ENCODE data around the gene GHDC. TPM values are rescaled to one million over a fixed set of nuclear protein-coding genes. Genes with fewer than 3 reads are reported as not detected.
"Not testable (repeated sequence)": the region's sequence is repeated elsewhere in the genome, so short reads cannot be mapped to it uniquely, and the experiment has no call there.

GHDC gene
- total RNA-seq, 1 donor from 2014 or later: 30.9 TPM

GRCh38 chr17:42160531-42160910 is 33.8 kb downstream of the GHDC start:
- Histone ChIP-seq H3K27me3 (no peaks in the 10 kb centered on the region), H3K27ac (no peak overlapping the region), H3K36me3 (no peaks in the 10 kb centered on the region), H3K4me1 (peaks cover 2% of the 10 kb centered on the region), H3K4me3 (no peak overlapping the region), H3K9me3 (no peaks in the 10 kb centered on the region)
- TF ChIP-seq CTCF (IDR thresholded peaks at IDR 0.05): no peak
- intact Hi-C loops (cut with DNase I): no loop called here
- no peak for ATAC-seq
- no peak for DNase-seq

- ATAC-seq (no peak), DNase-seq (no peak)
- Histone ChIP-seq H3K27ac (no peak overlapping the region), H3K27me3 (no peaks in the 10 kb centered on the region), H3K4me1 (peaks cover 4% of the 10 kb centered on the region), H3K9me3 (no peaks in the 10 kb centered on the region), H3K4me3 (no peak overlapping the region), H3K36me3 (no peaks in the 10 kb centered on the region)
- intact Hi-C loops (cut with DNase I): no loop called here
- TF ChIP-seq CTCF (IDR thresholded peaks at IDR 0.05): no peak
Observed at GRCh38 chr17:42159796-42160530, 34.3 kb downstream of the GHDC start.

GRCh38 chr17:42155614-42156045 is 38.7 kb downstream of the GHDC start:
- Histone ChIP-seq H3K27ac (peak overlapping the region; percentile 80), H3K4me3 (peak overlapping the region; percentile 71), H3K27me3 (no peaks in the 10 kb centered on the region), H3K9me3 (no peaks in the 10 kb centered on the region), H3K4me1 (peaks cover 18% of the 10 kb centered on the region), H3K36me3 (peaks cover 12% of the 10 kb centered on the region)
- no peak for DNase-seq
- TF ChIP-seq CTCF (IDR thresholded peaks at IDR 0.05): no peak
- ATAC-seq: no peak
- intact Hi-C loops (cut with DNase I): no loop called here

- H3K4me1 ChIP-seq: peaks cover 18% of the 10 kb centered on the region
- H3K9me3 ChIP-seq: no peaks in the 10 kb centered on the region
- H3K4me3 ChIP-seq: peak overlapping the region; percentile 71
- peaks cover 14% of the 10 kb centered on the region for H3K36me3 ChIP-seq
- ATAC-seq: no peak
- intact Hi-C loops (cut with DNase I): no loop called here
- no peaks in the 10 kb centered on the region for H3K27me3 ChIP-seq
- peak overlapping the region; percentile 80 for H3K27ac ChIP-seq
- no peak for TF ChIP-seq CTCF (IDR thresholded peaks at IDR 0.05)
- no peak for DNase-seq
Observed at GRCh38 chr17:42153919-42154742, 40.2 kb downstream of the GHDC start.

- intact Hi-C loops (cut with DNase I): no loop called here
- H3K4me3 ChIP-seq: no peak overlapping the region
- no peak for DNase-seq
- H3K9me3 ChIP-seq: no peaks in the 10 kb centered on the region
- no peaks in the 10 kb centered on the region for H3K27me3 ChIP-seq
- TF ChIP-seq CTCF (IDR thresholded peaks at IDR 0.05): no peak
- no peak overlapping the region for H3K27ac ChIP-seq
- peaks cover 56% of the 10 kb centered on the region for H3K36me3 ChIP-seq
- H3K4me1 ChIP-seq: peaks cover 19% of the 10 kb centered on the region
- ATAC-seq: no peak
Observed at GRCh38 chr17:42146911-42147607, 47.2 kb downstream of the GHDC start.

- peak; percentile 33 for ATAC-seq
Observed at GRCh38 chr17:42143138-42143537, 51.2 kb downstream of the GHDC start.

More at GRCh38 chr17:42143138-42143537, 51.2 kb downstream of the GHDC start:
- H3K4me3 ChIP-seq; H3K27me3 ChIP-seq; H3K9me3 ChIP-seq; DNase-seq; H3K27ac ChIP-seq; intact Hi-C loops (cut with DNase I): not testable (repeated sequence)
- peaks cover 30% of the 10 kb centered on the region for H3K4me1 ChIP-seq
- H3K36me3 ChIP-seq: peaks cover 57% of the 10 kb centered on the region

Data from upper lobe of right lung (tissue), 1 donor.